Stimulated activated CD4-positive, alpha-beta T cell treated with anti-CD3 and anti-CD28 coated beads, Interleukin-2, amount 100 ng/mL, for 24 hours (primary cell): ENCODE measurements around the gene PPP6C.
A peak's percentile ranks its signal among the peaks of the same experiment; 100 is the strongest.
"Not testable (repeated sequence)": the region's sequence is repeated elsewhere in the genome, so short reads cannot be mapped to it uniquely, and the experiment has no call there.

Source experiments
- DNase-seq, 2 donors: peaks; one replicate each; pipeline ENCODE4 v3.0.0-alpha.2; 2020

Gene PPP6C

DNA sequence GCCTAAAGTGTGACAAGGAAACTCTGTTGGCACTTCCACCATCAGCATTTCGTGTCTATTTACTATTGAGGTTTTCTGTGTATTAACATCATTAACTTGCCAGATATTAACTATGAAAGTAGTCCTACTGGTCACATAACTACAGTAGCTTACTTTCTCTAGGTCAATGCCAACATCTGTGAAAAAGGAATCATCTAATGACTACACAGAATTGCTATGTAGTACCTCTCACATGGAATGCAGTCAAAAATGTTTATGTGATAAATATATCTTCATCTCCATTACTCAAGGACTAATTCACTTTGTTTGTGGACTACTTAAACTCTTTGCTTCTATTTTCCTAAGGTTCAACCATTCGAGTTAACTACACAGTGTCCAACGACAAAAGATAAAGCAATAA is 48.4 kb downstream of the PPP6C start:
- no peak for DNase-seq

GRCh38 chr9:125140576-125140975 is 49.0 kb downstream of the PPP6C start:
- DNase-seq: no peak

DNA sequence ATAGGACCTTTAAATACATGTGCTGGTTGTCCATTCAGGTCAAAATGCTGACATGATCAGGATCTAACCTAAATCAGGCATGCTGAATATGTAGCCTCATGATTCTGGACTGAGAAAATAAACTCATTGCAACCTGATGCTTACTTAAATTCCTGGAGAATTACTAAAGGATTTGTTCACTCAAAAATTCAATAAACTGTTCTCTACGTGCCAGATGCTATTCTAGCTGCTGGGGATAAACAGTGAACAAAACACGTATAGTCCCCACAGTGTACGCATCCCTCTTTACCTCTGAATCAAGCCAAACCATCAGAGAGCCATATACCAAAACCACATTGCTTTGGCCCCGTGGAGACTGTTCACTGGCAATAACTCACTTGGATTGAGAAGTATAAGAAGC is 52.4 kb downstream of the PPP6C start:
- DNase-seq: no peak

DNA sequence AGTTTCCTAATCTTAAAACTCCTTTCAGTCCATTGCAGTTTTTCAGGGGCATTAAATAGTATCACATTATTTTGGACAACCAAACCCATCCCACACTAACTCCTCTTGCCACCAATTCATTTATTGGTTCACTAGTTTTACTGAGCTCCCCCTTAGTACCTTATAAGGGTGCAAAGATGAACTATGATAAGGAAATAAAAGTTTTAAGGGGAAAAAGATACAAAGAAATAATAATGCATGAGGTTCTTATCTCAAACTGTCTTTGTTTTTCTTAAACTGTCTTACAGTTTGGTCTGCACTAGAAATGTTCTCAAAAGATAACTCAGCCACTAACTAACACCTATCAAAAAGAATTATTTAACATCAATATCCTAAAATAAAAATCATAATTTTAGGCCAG is 54.6 kb downstream of the PPP6C start:
- no peak for DNase-seq

DNA sequence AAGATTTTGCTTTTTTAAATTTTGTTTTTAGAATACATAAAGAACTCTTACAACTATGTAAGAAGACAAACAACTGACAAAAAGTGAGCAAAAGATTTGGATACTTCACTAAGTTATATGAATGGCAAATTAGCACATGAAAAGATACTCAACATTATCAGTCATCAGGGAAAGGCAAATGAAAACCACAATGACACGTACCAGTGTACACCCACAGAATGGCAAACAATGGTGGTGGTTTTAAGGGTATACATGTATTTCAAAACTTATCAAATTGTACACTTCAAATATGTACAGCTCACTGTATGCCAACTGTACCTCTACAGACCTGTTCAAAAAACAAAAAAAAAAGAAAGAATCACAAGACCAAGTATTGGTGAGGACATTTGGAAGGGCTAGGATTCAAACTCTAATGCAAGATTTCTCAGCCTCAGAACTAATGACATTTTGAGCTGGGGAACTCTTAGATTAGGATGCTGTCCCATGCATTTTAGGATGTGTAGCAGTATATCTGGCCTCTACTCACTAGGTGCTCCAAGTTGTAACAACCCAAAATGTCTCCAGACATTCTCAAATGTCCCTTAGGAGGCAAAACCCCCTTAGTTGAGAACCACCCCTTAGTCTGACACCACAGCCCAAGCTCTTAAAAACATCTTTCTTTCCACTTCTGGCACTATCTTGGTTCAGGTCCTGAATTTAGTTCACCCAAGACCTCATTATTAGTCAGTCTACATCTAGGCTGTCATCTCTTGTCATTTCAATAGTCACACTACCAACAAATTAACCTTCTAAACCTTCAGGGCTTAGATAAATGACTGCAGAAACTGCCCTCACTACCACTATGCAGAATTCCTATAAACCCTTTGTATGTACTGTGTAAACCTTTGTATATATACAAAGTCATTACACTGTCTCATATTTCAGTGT is 55.9 kb downstream of the PPP6C start:
- DNase-seq: no peak

DNA sequence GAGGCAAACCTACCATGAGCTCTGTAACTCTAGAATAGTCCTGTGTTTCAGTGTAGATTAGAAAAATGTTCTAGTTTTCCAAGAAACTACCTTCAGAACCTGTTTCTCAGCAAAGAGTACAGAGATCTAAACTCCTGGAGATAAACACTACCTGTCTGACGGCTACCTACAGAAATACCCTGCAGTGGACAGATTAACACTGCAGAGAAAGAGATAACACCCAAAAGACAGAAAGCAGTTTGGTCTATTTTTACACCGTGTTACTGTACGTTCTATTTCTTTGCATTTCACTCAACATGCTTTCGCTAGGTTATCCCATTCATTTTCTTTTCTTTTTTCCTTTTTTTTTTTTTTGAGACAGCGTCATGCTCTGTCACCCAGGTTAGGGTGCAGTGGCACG is 57.8 kb downstream of the PPP6C start:
- no peak for DNase-seq

GRCh38 chr9:125126019-125126746 is 63.4 kb downstream of the PPP6C start:
- peak; percentile 64 to 68 for DNase-seq

GRCh38 chr9:125125523-125125922 is 64.1 kb downstream of the PPP6C start:
- no peak for DNase-seq

DNA sequence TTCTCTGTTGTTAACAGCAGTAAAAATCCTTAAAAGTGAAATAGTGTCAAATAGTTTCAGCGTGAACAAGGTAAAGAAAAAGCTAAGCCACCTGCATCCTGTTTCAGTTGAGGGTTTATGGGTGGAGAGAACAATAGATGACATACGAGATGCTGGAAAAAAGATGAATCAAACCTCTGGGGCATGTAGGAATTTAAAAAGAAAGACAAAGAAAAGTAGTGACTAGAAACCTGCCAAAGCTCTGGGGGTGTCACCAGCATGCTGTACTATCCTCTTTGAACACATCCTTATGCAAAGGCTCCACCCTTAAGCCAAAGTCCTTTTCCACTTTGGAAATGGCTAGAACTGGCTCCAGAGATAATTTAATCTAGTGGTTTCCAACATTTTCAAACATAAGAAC is 68.5 kb downstream of the PPP6C start:
- no peak for DNase-seq

GRCh38 chr9:125119643-125120286 is 69.8 kb downstream of the PPP6C start:
- DNase-seq: no peak

DNA sequence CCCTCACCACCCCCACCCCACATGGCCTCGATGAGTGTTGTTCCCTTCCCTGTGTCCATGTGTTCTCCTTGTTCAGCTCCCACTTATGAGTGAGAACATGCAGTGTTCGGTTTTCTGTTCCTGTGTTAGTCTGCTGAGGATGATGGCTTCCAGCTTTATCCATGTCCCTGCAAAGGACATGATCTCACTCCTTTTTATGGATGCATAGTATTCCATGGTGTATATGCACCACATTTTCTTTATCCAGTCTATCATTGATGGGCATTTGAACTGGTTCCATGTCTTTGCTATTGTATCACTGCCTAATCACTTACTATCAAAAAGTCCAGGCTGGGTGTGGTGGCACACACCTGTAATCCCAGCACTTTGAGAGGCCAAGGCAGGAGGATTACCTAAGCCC is 70.9 kb downstream of the PPP6C start:
- DNase-seq: not testable (repeated sequence)

DNA sequence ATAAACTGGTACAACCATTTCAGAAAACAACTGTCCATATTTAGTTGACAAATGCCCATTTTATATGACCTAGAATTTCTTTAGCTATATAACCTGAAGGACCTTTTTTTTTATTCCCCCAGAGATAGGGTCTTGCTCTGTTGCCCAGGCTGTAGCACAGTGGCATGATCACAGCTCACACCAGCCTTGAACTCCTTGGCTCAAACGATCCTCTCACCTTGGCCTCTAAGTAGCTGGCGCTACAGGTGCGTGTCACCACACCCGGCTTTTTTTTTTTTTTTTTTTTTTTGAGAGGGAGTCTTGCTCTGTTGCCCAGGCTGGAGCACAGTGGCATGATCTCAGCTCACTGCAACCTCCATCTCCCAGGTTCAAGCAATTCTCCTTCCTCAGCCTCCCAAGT is 75.1 kb downstream of the PPP6C start:
- not testable (repeated sequence) for DNase-seq

GRCh38 chr9:125110464-125110863 is 79.1 kb downstream of the PPP6C start:
- DNase-seq: no peak

- not testable (repeated sequence) for DNase-seq
Measured at GRCh38 chr9:125108541-125108940, 81.1 kb downstream of the PPP6C start.

GRCh38 chr9:125106285-125106893 is 83.2 kb downstream of the PPP6C start:
- no peak for DNase-seq

DNA sequence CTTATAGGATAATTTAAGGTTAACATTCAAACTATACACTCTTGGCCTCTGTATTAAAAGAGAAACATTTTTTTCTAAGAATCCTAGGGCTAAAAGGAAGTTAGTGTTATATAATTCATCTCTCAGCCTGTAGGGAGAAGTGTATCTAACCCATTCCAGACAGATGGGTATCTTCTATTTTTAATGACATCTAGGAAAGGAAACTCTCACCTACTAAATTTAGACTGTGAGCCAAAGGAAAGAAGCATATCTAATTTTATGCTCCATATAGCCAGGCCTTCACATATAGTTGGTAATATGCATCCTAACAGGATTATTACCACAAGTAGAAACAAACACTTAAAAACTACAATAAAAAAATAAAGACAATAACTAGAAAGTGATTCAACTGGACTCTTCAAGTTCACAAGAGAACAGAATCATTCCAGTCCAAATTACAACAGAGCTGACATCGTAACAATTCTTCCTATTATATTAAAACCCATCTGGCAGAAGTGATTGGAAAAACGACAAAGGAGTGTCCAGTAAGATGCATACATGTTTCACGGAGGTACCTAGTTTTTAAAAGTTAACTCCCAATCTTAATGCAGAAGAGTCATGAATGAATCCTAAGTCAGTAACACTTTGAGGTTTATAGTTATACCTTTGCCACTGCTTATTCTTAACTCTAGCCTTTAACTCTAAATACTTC is 85.7 kb downstream of the PPP6C start:
- DNase-seq: no peak

DNA sequence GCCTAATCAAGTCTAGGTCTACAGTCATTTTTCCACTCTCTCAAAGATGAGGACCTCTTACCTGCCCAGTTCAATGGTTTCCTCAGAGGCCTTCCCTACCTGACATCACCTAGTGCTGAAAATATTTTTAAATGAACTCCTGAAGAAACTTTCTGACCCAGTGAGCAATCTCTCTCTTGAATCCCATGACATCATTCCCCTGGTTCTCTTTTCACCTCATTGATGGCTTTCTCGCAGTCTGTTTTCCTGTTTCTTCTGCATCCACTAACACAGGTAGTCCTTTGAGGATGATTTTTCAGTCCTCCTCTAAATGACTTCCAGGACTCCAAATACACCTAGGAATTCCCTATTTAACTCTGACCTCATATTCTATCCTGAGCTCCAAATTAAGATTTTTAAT is 86.6 kb downstream of the PPP6C start:
- DNase-seq: no peak

- no peak for DNase-seq
Measured at GRCh38 chr9:125100822-125101221, 88.8 kb downstream of the PPP6C start.

DNA sequence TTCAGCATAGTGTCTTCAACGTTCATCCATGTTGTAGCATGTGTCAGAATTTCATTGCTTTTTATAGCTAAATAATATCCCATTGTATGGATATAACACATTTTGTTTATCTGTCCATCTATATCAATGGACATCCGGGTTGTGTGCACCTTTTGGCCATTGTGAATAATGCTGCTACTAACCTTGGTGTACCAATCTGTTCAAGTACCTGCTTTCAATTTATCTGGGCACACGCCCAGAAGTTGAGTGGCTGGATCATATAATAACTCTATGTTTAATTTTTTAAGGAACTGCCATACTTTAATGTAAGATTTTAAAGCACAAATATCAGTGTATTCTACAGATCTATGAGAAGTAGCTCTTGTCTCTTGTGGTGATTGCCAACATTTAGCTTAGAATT is 89.8 kb downstream of the PPP6C start:
- DNase-seq: no peak
